OCI-LY7 (cell line): Measurements from ENCODE around the gene HMGCLL1.

ENCODE experiments used
- CTCF ChIP-seq: fragments of 200-600 bp; sonication (generic); conservative IDR thresholded peaks from 2 replicates; pipeline ENCODE4 v1.5.1; 2014; ENCODE audit warnings: mild to moderate bottlenecking, antibody characterized with exemption, low read length, moderate library complexity, mixed read lengths
- EZH2phosphoT487 ChIP-seq: fragments of 200-600 bp; sonication (generic); IDR thresholded peaks from 2 replicates; pipeline ENCODE4 v1.6.1; 2018; ENCODE audit warnings: low read depth, borderline replicate concordance, mild to moderate bottlenecking, mixed run types, antibody characterized with exemption, low read length, moderate library complexity, mixed read lengths

GRCh38 chr6:55543633-55544309 is 35.2 kb downstream of the HMGCLL1 start:
- no peak for TF ChIP-seq CTCF
- no peak for TF ChIP-seq EZH2phosphoT487
